Measurements from ENCODE around the gene LOC128125822.

DNA sequence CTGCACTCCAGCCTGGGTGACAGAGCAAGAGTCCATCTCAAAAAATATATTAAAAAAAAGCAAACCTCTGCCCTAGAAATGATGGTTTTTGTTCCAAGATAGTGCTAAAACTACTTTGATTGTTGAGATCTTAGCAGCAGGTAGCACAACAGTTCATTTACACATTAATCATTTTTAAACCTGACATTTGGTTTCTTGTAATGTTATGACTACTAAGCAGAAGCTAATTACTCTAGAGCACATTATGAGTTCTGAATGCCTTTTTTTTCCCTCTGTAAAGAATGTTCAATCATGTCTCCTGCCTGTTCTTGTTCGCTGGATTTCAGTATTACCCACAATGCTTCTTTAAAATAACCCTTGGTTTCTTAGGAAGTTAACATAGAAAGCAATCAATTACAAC is 38.7 kb downstream of the LOC128125822 start:
- TF ChIP-seq CTCF (IDR thresholded peaks at IDR 0.05; ENCODE audit: poor library complexity): no peak
- TF ChIP-seq EZH2 (IDR thresholded peaks at IDR 0.05; ENCODE audit: borderline replicate concordance): no peak
